MM.1S (cell line): ENCODE results near the gene ERF.

Experiments
- DNase-seq: peaks from one replicate; pipeline ENCODE4 v3.0.0-alpha.2; 2015
- H2AFZ ChIP-seq: fragments of 300-600 bp; sonication (generic); 2 replicates; pipeline ENCODE4 v1.6.0; 2016; ENCODE audit warnings: antibody characterized with exemption, low read length
- H3F3A ChIP-seq: fragments of 300-600 bp; sonication (generic); 2 replicates; pipeline ENCODE4 v1.6.1; 2016; ENCODE audit warnings: mild to moderate bottlenecking, antibody characterized with exemption, low read length, moderate library complexity, mixed read lengths; ENCODE audit not compliant: insufficient read depth
- H3K27ac ChIP-seq: fragments of 300-600 bp; sonication (generic); 2 replicates; pipeline ENCODE4 v1.5.1; 2016; ENCODE audit warnings: mild to moderate bottlenecking, low read length
- H3K27me3 ChIP-seq: fragments of 300-600 bp; sonication (generic); replicated peaks from 2 replicates; pipeline ENCODE4 v1.6.0; 2016; ENCODE audit warnings: low read length; ENCODE audit not compliant: insufficient read depth
- H3K36me3 ChIP-seq: fragments of 300-600 bp; sonication (generic); replicated peaks from 2 replicates; pipeline ENCODE4 v1.6.1; 2016; ENCODE audit warnings: mild to moderate bottlenecking, low read length, mixed read lengths; ENCODE audit not compliant: insufficient read depth
- H3K4me1 ChIP-seq: fragments of 300-600 bp; sonication (generic); 2 replicates; pipeline ENCODE4 v1.6.1; 2016; ENCODE audit warnings: low read length, mixed read lengths
- H3K4me2 ChIP-seq: fragments of 300-600 bp; sonication (generic); 2 replicates; pipeline ENCODE4 v1.6.0; 2016; ENCODE audit warnings: low read depth, low read length
- H3K4me3 ChIP-seq: fragments of 300-600 bp; sonication (generic); 2 replicates; pipeline ENCODE4 v1.5.1; 2016; ENCODE audit warnings: low read length, mixed read lengths
- H3K79me2 ChIP-seq: fragments of 300-600 bp; sonication (generic); 2 replicates; pipeline ENCODE4 v1.6.1; 2016; ENCODE audit warnings: mixed run types, low read length, mixed read lengths
- H3K9ac ChIP-seq: fragments of 300-600 bp; sonication (generic); 2 replicates; pipeline ENCODE4 v1.6.1; 2016; ENCODE audit warnings: low read length, mixed read lengths
- H3K9me2 ChIP-seq: fragments of 300-600 bp; sonication (generic); replicated peaks from 2 replicates; pipeline ENCODE4 v1.6.1; 2016; ENCODE audit warnings: mild to moderate bottlenecking, low read length, mixed read lengths; ENCODE audit not compliant: insufficient read depth
- H3K9me3 ChIP-seq: fragments of 300-600 bp; sonication (generic); replicated peaks from 2 replicates; pipeline ENCODE4 v1.6.1; 2016; ENCODE audit warnings: mild to moderate bottlenecking, low read length, mixed read lengths; ENCODE audit not compliant: insufficient read depth
- H4K20me1 ChIP-seq: fragments of 300-600 bp; sonication (generic); 2 replicates; pipeline ENCODE4 v1.6.1; 2016; ENCODE audit warnings: mild to moderate bottlenecking, low read length, moderate library complexity, mixed read lengths; ENCODE audit not compliant: insufficient read depth
- EZH2 ChIP-seq: fragments of 300-600 bp; sonication (generic); optimal IDR thresholded peaks from 2 replicates; pipeline ENCODE3; 2017; ENCODE audit warnings: low read depth, mild to moderate bottlenecking, antibody characterized with exemption, low read length, mixed read lengths
- EZH2phosphoT487 ChIP-seq: fragments of 300-600 bp; sonication (generic); IDR thresholded peaks from 2 replicates; pipeline ENCODE4 v1.6.1; 2018; ENCODE audit warnings: antibody characterized with exemption, low read length
- TF ChIP-seq, protein P1 (sequence below): fragments of 300-600 bp; sonication (generic); IDR thresholded peaks from 2 replicates; pipeline ENCODE4 v1.5.1; 2016; ENCODE audit warnings: antibody characterized with exemption, low read length, mixed read lengths

The ERF gene

GRCh38 chr19:42245231-42245630, 9.7 kb downstream of the ERF start:
- no peak for TF ChIP-seq EZH2
- TF ChIP-seq, protein P1, sequence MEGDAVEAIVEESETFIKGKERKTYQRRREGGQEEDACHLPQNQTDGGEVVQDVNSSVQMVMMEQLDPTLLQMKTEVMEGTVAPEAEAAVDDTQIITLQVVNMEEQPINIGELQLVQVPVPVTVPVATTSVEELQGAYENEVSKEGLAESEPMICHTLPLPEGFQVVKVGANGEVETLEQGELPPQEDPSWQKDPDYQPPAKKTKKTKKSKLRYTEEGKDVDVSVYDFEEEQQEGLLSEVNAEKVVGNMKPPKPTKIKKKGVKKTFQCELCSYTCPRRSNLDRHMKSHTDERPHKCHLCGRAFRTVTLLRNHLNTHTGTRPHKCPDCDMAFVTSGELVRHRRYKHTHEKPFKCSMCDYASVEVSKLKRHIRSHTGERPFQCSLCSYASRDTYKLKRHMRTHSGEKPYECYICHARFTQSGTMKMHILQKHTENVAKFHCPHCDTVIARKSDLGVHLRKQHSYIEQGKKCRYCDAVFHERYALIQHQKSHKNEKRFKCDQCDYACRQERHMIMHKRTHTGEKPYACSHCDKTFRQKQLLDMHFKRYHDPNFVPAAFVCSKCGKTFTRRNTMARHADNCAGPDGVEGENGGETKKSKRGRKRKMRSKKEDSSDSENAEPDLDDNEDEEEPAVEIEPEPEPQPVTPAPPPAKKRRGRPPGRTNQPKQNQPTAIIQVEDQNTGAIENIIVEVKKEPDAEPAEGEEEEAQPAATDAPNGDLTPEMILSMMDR, result no peak
- Histone ChIP-seq H3F3A (peaks cover 21% of the 10 kb centered on the region), H3K9me2 (no peaks in the 10 kb centered on the region), H3K4me3 (peak overlapping the region; percentile 74; the same call in 1 of the 2 replicates), H3K36me3 (no peaks in the 10 kb centered on the region), H3K27me3 (no peaks in the 10 kb centered on the region), H3K27ac (no peak overlapping the region), H3K9ac (peak overlapping the region; percentile 50; the same call in 1 of the 2 replicates), H3K4me1 (peaks cover 9% of the 10 kb centered on the region), H4K20me1 (no peaks in the 10 kb centered on the region), H3K79me2 (peaks cover 25% of the 10 kb centered on the region), H3K4me2 (peak overlapping the region; percentile 99), H2AFZ (peak overlapping the region; percentile 80), H3K9me3 (no peaks in the 10 kb centered on the region)
- DNase-seq, result no peak

GRCh38 chr19:42244347-42245220, 10.3 kb downstream of the ERF start:
- DNase-seq, result peak; percentile 96
- Histone ChIP-seq H3K4me3 (peak overlapping the region; percentile 74), H2AFZ (peak overlapping the region; percentile 80), H3K4me1 (peaks cover 9% of the 10 kb centered on the region), H3K27me3 (no peaks in the 10 kb centered on the region), H3K9me3 (no peaks in the 10 kb centered on the region), H3F3A (peaks cover 21% of the 10 kb centered on the region), H3K9ac (peak overlapping the region; percentile 68), H3K4me2 (peak overlapping the region; percentile 99), H3K36me3 (no peaks in the 10 kb centered on the region), H3K9me2 (no peaks in the 10 kb centered on the region), H3K79me2 (peaks cover 31% of the 10 kb centered on the region), H3K27ac (peak overlapping the region; percentile 80; the same call in 1 of the 2 replicates), H4K20me1 (no peaks in the 10 kb centered on the region)
- TF ChIP-seq EZH2phosphoT487, result no peak
- TF ChIP-seq, protein P1, result peak; percentile 68

DNA sequence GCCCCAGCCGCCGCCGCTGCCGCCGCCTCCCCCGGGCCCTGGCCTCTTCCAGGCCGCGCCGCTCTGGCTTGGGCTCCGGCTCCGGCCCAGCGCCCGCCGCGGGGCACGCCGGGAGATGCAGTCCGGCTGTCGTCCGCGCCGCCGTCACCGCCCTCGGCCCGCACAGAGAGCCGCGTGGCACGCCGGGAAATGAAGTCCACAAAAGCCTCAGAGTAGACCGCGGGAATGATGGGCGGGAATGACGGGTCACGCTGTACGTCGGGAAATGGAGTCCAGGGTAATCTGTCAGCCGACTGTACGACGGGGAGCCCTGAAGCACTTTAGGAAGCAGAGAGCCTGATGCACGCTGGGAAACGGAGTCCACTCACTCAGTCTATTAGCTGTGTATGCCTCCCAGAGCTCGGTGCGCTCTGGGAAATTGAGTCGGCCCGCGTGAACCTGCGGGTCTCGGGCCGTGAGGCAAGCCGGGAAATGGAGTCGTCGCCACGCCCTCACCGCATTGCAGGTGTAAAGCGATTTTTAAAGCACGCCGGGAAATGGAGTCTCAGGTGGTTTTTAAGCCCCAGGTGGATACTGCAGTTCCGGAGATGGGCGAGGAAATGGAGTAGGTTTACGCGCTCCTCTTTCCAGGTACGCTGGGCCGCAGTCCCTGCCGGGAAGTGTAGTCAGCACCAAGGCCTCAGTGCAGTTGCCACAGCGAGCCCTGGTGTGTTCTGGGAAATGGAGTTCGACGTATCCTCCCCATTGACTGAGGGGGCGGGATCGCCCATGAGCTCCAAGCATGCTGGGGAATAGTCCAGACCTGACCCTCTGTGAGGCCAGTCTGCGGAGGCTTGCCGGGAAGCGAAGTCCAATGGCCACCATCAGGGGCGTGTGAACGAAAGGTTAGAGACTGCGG, 12.2 kb downstream of the ERF start, which contains the start of gene GSK3A:
Gene GSK3A, minus strand, starts transcription at position 91 of the 898 bp plus-strand sequence. CDS start 137 bp downstream, outside the sequence.
- Histone ChIP-seq H2AFZ (peak within 1 kb of the TSS; percentile 53), H3K4me2 (peak within 1 kb of the TSS; percentile 99), H3K27ac (peak within 1 kb of the TSS; percentile 80), H3K79me2 (peaks cover 48% of the 10 kb centered on the region), H3K36me3 (no peaks in the 10 kb centered on the region), H3K4me3 (peak within 1 kb of the TSS; percentile 93), H3K9ac (peak within 1 kb of the TSS; percentile 81), H4K20me1 (no peaks in the 10 kb centered on the region), H3K9me2 (no peaks in the 10 kb centered on the region), H3K27me3 (no peaks in the 10 kb centered on the region), H3K9me3 (no peaks in the 10 kb centered on the region), H3F3A (peaks cover 21% of the 10 kb centered on the region), H3K4me1 (peaks cover 9% of the 10 kb centered on the region)
- peak; percentile 98 for DNase-seq
- TF ChIP-seq EZH2phosphoT487 (no peak), EZH2 (no peak)
- TF ChIP-seq, protein P1, result no peak
